HPDE6-E6E7 (cell line): ENCODE measurements around the gene NT5M.
"Not testable (repeated sequence)": the region's sequence is repeated elsewhere in the genome, so short reads cannot be mapped to it uniquely, and the experiment has no call there.

ENCODE experiments used
- DNase-seq: peaks from one replicate; pipeline ENCODE4 v3.0.0; 2011; ENCODE audit warnings: missing footprints; ENCODE audit errors: extremely low spot score

The NT5M gene

DNA sequence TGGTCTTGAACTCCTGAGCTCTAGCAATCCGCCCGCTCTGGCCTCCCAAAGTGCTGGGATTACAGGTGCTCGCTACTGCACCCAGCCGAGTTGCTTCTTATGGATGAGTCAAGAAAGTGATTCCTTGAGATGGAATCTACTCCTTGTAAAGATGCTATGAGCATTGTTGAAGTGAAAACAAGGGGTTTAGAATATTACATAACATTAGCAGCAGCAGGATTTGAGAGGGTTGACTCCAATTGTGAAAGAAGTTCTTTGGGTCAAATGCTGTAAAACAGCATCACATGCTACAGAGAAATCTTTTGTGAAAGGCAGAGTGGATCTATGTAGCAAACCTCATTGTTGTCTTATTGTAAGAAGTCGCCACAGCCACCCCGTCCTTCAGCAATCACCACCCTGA, 72.7 kb downstream of the NT5M start:
- DNase-seq: no peak

GRCh38 chr17:17376362-17376761, 73.2 kb downstream of the NT5M start:
- DNase-seq: no peak

DNA sequence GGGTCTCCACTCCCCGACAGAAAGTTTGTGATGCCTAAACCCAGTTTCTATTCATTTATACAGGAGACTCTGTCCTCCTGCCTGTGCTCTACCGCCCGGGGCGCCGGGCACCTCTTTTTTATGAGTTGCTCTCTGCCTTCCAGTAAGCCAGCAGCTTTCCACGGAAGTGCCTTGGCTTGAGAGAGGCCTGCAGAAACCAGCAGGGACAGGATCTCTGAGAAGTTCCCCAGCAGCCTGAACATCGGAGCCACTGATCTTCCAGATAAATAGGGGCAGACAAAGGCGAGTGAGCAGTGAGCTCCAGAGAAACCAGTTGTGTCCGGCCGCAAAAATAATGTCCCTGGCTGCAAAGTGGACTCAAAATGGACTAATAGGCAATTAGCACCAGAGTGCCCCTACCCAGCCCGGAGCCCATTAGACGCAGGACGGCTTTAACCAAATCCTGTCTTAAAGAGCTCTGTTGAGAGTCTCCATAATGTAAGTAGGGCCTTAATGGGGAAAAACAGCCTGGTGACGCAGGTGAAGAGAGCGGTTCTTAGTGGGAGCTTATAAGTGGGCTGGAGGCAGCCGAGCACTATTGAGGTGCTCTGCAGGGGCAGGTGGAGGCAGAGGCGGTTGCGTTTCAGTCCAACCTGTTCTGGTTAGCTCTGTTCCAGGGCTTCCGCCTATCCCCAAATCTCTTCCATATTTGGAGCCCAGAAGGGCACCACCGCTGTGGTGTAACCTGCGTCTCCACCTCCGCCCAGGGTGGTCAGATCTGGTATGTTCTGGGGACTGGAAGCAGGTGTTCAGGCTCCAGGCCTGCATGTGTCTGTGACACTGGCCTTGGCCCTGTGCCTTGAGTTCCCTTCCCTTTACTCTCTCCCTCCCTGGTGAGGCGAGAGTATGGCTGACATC, 74.1 kb downstream of the NT5M start:
- no peak for DNase-seq

GRCh38 chr17:17379197-17379991, 76.2 kb downstream of the NT5M start:
- DNase-seq: no peak

GRCh38 chr17:17380145-17380925, 77.2 kb downstream of the NT5M start:
- DNase-seq: no peak

DNA sequence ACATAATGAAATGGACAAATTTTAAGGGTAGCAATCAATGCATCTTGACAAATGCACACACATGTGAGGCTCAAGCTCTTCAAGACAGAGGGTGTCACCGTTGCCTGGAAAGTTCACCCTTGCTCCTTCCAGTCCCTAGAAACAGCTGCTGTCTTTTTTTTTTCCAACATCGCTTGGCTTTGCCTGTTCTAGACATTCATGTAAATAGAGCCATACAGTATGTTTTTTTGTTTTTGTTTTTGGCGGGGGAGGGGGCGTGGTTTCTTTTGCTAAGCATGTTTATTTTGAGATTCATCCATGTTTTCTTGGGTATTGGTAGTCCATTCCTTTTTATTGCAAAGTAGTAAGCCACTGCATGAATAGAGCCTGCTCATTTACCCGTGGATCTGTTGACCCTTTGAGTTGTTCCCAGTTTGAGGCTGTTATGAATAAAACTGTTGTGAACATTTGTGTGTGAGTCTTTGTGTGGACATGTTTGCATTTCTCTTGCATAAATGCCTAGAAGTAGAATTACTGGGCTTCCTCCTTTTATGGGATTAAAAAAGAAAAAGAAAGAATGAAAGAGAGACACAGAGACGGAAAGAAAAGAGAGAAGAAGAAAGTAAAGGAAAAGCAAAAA, 78.4 kb downstream of the NT5M start:
- no peak for DNase-seq

- DNase-seq: no peak
Observed at GRCh38 chr17:17382065-17382459, 78.9 kb downstream of the NT5M start.

- DNase-seq: no peak
Observed at GRCh38 chr17:17382971-17383370, 79.8 kb downstream of the NT5M start.

DNA sequence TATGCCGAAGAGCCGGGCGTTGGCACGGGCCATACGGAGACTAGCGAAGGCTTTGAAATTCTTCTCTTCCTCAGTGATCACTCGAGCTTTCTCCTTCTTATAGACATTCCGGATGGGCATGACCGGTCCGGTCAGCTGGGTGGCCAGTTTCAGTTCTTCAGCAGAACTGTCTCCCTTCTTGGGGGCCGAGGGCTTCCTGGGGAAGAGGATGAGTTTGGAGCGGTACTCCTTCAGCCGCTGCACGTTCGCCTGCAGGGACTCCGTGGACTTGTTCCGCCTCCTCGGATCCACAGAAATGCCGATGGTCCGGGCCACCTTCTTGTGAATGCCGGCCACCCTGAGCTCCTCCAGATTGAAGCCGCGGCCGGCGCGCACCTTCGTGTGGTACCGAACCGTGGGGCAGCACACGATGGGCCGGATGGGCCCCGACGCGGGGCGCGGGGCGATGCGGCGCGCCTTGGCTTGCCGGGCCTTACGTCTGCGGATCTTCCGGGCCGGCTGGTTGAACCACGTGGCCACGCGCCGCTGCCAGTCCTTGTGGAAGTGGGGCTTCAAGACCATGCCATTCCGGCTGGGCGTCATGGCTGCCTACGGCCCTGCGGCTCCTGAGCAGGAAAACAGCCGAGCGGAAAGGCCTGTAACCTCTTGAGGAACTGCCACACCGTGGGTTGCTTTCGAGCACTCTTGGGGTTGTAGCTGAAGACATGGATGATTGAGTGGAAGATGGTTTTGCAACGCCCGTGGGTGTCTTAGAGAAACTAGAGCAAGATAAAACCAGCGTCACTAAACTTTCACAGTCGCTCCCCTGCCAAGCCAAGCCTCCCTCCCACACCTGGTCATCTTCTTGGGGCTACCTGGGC, 80.5 kb downstream of the NT5M start:
- DNase-seq: not testable (repeated sequence)

DNA sequence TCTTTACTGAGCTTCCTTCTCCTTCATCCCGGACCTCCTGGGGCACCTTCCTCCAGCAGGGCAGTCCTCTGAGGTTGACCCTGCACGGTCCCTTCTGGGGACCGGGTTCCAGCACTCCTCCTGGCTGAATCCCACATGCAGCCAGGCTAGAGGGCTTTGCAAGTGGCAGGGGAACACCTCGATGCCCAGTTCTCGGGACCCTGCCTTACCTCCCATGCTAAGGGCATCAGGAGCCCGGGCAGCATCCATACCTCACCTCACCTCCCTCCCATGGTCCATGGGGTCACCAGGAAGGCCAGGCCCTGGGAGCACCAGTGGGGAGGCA, 81.1 kb downstream of the NT5M start:
- no peak for DNase-seq

- no peak for DNase-seq
Observed at GRCh38 chr17:17384961-17385360, 81.8 kb downstream of the NT5M start.

DNA sequence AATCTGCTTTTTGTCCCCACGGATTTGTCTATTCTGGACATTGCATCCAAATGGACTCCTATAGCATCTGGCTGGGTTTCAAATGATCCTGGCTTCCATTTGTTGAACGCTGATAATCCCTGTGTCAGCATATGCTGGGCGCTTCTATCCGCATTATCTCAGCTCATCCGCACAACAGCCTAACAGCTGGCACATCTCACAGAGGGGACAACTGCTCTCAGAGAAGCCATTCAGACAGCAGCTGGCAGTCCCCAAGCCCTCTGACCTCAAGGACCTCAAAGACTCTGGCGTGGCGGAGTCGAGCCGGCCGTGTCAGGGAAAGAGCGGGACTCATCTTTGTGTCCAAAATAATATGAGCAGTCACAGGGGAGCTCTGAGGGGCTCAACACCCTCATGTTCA, 82.3 kb downstream of the NT5M start:
- no peak for DNase-seq

GRCh38 chr17:17386094-17386800, 83.1 kb downstream of the NT5M start:
- DNase-seq: no peak

- peak; percentile 95 for DNase-seq
Observed at GRCh38 chr17:17387017-17387497, 83.9 kb downstream of the NT5M start.

DNA sequence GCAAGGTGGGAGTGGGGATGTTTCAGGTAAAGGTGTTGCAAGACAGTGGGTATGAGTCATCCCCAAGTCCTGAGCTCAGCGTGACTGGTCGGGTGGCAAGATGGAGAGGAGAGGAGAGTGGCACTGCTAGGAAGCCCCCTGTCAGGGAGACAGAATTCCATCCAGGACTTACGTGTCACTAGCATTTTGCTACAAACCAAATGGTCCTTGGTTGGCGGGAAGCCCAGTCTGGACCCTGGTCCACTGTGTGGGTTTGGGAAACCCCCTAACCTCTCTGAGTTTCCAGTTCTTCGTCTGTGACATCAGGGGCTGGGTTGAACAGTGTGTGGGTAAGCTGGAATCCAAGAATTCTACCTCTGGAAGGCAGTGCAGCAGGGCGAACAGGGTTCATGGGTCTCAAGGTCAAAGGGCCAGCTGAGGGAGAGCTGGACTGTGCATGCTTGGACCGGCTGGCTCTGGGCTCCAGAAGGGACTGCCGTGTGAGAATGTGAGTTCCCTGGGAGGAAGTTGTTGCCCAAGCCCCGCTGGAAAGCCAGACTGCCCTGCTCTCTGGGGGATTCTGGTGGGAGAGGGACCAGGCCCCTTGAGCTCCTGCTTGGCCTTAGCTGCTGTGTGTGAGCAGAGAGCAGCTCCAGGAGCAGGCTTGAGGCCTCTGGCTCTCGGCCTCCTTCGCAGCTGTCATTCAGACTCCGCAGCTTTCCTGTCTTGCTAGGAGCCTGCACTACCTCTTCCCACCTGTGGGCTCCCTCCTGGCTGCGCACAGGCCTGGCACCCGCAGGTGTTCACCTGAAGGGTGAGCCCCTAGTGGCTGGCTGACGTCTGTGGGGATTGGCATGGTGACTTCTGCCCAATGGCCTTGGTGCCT, 84.6 kb downstream of the NT5M start:
- DNase-seq: peak; percentile 82

DNA sequence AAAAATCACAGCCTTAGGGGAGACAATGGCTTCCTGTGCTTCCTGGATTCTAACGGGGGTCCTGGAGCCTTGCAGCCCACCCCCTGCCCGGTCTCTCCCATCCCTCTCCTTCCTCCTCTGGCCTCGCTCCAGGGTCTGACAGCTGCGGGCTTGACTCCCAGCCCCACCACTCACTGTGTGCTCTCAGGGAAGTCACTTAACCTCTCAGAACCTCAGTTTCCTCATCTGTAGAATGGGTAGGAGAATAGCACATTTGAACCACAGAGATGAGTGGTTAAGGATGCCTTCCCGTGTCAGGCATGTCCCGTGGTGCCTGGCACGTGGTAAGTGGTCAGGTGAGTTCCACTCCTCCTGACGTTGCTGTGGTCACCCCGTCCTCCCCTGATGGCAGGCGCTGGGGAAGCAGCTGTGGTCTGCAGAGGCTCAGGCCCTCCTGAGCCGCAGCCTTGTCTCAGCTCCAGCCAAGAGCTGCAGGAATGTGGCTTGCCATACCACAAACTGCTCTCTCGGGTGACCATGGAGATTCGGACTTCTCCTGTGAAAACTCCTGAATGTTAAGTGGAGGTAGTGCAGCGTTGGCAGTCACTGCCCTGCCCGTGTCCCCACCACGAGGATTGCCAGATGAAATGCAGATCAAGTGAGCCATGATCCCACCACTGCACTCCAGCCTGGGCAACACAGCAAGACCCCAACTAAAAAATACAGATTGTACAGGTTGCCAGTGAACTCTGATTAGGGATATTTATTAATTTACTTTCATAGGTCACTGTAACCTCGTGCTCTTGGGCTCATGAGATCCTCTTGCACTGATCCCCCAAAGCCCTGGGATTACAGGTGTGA, 85.7 kb downstream of the NT5M start:
- no peak for DNase-seq

DNA sequence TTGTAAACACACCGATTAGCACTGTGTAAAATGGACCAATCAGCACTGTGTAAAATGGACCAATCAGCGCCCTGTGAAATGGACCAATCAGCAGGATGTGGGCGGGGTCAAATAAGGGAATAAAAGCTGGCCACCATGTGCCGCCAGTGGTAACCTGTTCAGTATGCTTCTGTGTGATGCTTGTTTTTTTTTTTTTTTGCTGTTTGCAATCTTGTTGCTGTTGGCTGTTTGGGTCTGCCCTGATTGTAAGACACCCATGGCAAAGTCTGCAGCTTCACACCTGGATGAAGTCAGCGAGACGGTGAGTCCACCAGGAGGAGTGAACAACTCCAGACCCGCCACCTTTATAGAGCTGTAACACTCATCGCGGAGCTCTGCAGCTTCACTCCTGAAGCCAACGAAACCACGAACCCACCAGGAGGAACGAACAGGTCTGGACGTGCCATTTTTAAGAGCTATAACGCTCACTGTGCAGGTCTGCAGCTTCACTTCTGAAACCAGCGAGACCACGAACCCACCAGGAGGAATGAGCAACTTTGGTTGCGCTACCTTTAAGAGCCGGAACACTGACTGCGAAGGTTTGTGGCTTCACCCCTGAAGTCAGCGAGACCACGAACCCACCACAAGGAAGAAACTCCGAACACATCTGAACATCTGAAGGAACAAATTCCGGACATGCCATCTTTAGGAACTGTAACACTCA, 88.6 kb downstream of the NT5M start:
- no peak for DNase-seq

- DNase-seq: no peak
Observed at GRCh38 chr17:17393976-17394375, 90.8 kb downstream of the NT5M start.
